ENCODE data around the gene AGAP3. TPM values are rescaled to one million over a fixed set of nuclear protein-coding genes. Genes with fewer than 3 reads are reported as not detected.

Gene AGAP3
- total RNA-seq, 2 experiments from 2014 or later: 20.6 to 22.0 TPM

DNA sequence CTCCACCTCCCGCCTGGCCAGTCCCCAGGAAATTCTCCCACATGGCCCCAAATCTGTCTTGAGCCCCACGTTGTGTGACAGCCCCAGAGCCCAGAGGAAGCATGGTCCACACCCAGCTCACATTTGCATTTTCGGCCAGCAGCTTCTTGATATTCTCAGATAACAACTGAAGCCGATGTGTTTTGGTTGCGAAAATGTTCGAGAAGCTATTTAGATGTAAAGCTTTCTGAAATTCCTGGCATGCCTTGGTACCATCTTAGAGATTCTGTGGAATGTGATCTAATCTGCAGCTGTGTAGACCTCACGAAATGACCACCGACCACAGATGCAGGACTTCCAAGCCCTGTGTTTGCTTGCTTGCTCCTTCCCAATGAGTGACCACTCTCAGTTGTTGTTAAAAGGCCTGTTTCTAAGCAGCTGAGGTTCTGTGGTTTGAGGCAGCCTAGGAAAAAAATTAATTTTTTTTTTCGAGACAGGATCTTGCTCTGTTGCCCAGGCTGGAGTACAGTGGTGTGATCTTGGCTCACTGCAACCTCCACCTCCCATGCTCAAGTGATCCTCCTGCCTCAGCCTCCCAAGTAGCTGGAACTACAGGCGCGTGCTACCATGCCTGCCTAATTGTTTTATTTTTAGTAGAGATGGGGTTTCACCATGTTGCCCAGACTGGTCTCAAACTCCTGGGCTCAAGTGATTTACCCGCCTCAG lies 18.1 kb upstream of the AGAP3 start:
- intact Hi-C loops (cut with micrococcal nuclease): no loop called here
- Mint-ChIP-seq H3K27ac (no peak overlapping the region), H3K4me1 (ENCODE audit: low read depth) (no peaks in the 10 kb centered on the region), H3K36me3 (ENCODE audit: low read depth) (peaks cover 13% of the 10 kb centered on the region), H3K9me3 (no peaks in the 10 kb centered on the region), H3K27me3 (no peaks in the 10 kb centered on the region), H3K4me3 (no peak overlapping the region)
- DNase-seq (no peak), ATAC-seq (no peak)
- CTCF ChIA-PET: interaction anchor here (1.3 to 1.5 kb wide), 4 partner anchors 9 to 50 kb away, joined by 3 to 5 read pairs (median 4); partner anchors contain the start of gene FASTK
- TF ChIP-seq, protein P1, sequence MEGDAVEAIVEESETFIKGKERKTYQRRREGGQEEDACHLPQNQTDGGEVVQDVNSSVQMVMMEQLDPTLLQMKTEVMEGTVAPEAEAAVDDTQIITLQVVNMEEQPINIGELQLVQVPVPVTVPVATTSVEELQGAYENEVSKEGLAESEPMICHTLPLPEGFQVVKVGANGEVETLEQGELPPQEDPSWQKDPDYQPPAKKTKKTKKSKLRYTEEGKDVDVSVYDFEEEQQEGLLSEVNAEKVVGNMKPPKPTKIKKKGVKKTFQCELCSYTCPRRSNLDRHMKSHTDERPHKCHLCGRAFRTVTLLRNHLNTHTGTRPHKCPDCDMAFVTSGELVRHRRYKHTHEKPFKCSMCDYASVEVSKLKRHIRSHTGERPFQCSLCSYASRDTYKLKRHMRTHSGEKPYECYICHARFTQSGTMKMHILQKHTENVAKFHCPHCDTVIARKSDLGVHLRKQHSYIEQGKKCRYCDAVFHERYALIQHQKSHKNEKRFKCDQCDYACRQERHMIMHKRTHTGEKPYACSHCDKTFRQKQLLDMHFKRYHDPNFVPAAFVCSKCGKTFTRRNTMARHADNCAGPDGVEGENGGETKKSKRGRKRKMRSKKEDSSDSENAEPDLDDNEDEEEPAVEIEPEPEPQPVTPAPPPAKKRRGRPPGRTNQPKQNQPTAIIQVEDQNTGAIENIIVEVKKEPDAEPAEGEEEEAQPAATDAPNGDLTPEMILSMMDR (IDR thresholded peaks at IDR 0.05): no peak
- POLR2A ChIA-PET: interaction anchor here (0.6 to 2.0 kb wide), 4 partner anchors 9 to 39 kb away, joined by 3 to 7 read pairs (median 3); partner anchors contain the start of gene FASTK

DNA sequence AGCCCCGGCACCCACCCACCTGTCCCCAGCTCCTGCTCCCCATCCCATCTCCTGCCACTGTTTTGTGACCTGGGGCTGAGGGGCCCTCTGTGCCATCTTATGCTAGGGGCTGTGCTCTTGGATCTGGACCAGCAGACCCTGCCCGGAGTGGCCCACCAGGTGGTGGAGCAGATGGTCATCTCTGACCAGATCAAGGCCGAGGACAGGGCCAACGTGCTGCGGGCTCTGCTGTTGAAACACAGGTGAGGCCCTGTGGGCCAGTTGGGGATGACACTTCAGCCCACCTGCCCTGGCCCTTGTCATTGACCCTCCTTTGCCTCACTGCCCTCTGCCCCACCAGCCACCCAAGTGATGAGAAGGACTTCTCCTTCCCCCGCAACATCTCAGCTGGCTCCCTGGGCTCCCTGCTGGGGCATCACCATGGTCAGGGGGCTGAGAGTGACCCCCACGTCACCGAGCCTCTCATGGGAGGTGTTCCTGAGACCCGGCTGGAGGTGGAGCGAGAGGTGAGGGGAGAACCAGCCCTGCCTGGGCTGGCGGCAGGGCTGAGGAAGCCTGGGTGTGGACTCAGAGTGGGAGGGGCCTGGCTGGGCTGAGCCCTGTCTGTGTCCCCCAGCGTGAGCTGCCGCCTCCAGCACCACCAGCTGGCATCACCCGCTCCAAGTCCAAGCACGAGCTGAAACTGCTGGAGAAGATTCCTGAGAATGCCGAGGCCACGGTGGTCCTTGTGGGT lies 16.3 kb upstream of the AGAP3 start:
- POLR2A ChIA-PET: interaction anchor here (1.0 kb wide), 1 partner anchor 10 kb away, joined by 3 read pairs; no protein-coding TSS in a partner anchor
- CTCF ChIA-PET: no interaction called here

DNA sequence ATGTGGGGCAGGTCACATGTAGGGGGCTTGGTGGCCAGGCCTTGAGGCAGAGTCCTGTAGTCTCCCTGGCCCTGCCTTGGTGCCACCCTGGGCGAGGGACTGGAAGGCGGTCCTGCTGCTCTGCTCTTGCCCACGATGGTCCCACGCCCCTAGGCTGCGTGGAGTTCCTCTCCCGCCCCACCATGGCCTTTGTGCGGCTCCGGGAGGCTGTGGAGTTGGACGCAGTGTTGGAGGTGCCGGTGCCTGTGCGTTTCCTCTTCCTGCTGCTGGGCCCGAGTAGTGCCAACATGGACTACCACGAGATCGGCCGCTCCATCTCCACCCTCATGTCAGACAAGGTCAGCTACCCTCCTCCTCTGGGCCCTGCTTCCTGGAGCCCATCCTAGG lies 15.7 kb upstream of the AGAP3 start:
- DNase-seq: no peak
- H3K4me1 Mint-ChIP-seq (ENCODE audit: low read depth): no peaks in the 10 kb centered on the region
- intact Hi-C loops (cut with micrococcal nuclease): no loop called here
- ChIA-PET CTCF (no interaction called here), POLR2A (no interaction called here)
- peaks cover 10% of the 10 kb centered on the region for H3K36me3 Mint-ChIP-seq (ENCODE audit: low read depth)
- H3K4me3 Mint-ChIP-seq: no peak overlapping the region
- H3K27me3 Mint-ChIP-seq: no peaks in the 10 kb centered on the region
- ATAC-seq: no peak
- TF ChIP-seq, protein P1 (IDR thresholded peaks at IDR 0.05): no peak
- no peaks in the 10 kb centered on the region for H3K9me3 Mint-ChIP-seq
- H3K27ac Mint-ChIP-seq: no peak overlapping the region

More for the DNA sequence above, 16.3 kb upstream of the AGAP3 start:
- no peak overlapping the region for H3K4me3 Mint-ChIP-seq
- no peaks in the 10 kb centered on the region for H3K4me1 Mint-ChIP-seq (ENCODE audit: low read depth)
- DNase-seq (no peak), ATAC-seq (no peak)
- H3K27me3 Mint-ChIP-seq: no peaks in the 10 kb centered on the region
- TF ChIP-seq, protein P1 (IDR thresholded peaks at IDR 0.05): no peak
- intact Hi-C loops (cut with micrococcal nuclease): no loop called here
- no peaks in the 10 kb centered on the region for H3K9me3 Mint-ChIP-seq
- H3K36me3 Mint-ChIP-seq (ENCODE audit: low read depth): peaks cover 13% of the 10 kb centered on the region
- no peak overlapping the region for H3K27ac Mint-ChIP-seq

DNA sequence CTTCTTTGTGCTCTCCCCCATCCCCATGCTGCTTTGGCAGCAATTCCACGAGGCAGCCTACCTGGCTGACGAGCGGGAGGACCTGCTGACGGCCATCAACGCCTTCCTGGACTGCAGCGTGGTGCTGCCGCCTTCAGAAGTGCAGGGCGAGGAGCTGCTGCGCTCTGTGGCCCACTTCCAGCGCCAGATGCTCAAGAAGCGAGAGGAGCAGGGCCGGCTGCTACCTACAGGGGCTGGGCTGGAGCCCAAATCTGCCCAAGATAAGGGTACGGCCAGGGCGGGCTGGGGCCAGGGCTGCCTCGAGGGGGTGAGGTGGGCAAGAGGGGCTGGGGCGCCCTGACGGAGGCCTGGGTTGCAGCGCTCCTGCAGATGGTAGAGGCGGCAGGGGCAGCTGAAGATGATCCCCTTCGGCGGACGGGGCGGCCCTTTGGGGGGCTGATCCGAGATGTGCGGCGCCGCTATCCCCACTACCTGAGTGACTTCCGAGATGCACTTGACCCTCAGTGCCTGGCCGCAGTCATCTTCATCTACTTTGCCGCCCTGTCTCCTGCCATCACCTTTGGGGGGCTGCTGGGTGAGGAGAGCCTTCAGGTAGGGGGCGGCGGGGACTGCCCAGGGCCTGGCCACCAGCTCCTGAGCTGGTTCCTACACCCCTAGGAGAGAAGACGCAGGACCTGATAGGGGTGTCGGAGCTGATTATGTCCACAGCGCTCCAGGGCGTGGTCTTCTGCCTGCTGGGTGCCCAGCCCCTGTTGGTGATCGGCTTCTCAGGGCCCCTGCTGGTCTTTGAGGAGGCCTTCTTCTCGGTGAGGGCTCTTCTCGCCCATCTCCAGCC lies 15.0 kb upstream of the AGAP3 start:
- ChIA-PET POLR2A (no interaction called here), CTCF (no interaction called here)
- DNase-seq: no peak
- intact Hi-C loops (cut with micrococcal nuclease): no loop called here
- Mint-ChIP-seq H3K4me1 (ENCODE audit: low read depth) (no peaks in the 10 kb centered on the region), H3K27me3 (no peaks in the 10 kb centered on the region), H3K36me3 (ENCODE audit: low read depth) (peaks cover 13% of the 10 kb centered on the region), H3K4me3 (no peak overlapping the region), H3K9me3 (no peaks in the 10 kb centered on the region), H3K27ac (no peak overlapping the region)
- TF ChIP-seq, protein P1 (IDR thresholded peaks at IDR 0.05): no peak
- no peak for ATAC-seq
